Measurements from ENCODE around the gene PATJ.
"Not testable (repeated sequence)": the region's sequence is repeated elsewhere in the genome, so short reads cannot be mapped to it uniquely, and the experiment has no call there.

The PATJ gene

GRCh38 chr1:61887931-61888564, 145.8 kb downstream of the PATJ start:
- DNase-seq (ENCODE audit: low read depth, low spot score), result no peak

DNA sequence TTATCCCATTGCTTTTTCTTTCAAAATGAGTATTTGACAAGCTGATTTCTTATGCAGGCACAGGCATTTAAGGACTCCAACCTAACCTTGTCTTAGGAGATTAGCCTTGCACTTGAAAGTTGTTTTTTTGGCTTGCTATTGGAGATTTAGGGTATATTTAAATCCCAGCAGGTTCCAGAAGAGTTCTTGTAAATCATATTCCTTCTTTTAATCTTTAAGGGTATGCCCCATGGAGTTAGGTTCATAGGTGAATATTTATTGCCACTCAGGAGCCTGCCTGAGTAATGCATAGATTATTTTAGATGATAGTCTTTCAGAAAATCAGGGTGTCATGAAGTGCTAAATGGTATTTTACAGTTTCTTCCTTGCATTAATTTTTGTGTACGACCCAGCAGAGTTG, 146.5 kb downstream of the PATJ start:
- no peak for DNase-seq (ENCODE audit: low read depth, low spot score)

- DNase-seq (ENCODE audit: low read depth, low spot score), result not testable (repeated sequence)
Measured at GRCh38 chr1:61890435-61890834, 148.2 kb downstream of the PATJ start.

GRCh38 chr1:61892977-61893376, 150.7 kb downstream of the PATJ start:
- DNase-seq (ENCODE audit: low read depth, low spot score), result no peak

DNA sequence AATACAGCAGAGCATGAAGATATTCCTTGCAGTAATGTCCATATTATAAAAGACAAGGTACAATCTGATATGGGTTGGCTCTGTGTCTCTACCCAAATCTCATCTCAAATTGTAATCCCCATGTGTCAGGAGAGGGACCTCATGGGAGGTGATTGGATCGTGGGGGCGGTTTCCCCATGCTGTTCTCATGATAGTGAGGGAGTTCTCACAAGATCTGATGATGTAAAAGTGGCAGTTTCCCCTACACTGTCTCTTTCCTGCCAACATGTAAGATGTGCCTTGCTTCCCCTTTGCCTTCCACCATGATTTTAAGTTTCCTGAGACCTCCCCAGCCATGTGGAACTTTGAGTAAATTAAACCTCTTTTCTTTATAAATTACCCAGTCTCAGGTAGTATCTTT, 152.0 kb downstream of the PATJ start:
- DNase-seq (ENCODE audit: low read depth, low spot score), result not testable (repeated sequence)

- no peak for DNase-seq (ENCODE audit: low read depth, low spot score)
Measured at GRCh38 chr1:61895175-61895574, 152.9 kb downstream of the PATJ start.

GRCh38 chr1:61898658-61899057, 156.4 kb downstream of the PATJ start:
- DNase-seq (ENCODE audit: low read depth, low spot score), result no peak

DNA sequence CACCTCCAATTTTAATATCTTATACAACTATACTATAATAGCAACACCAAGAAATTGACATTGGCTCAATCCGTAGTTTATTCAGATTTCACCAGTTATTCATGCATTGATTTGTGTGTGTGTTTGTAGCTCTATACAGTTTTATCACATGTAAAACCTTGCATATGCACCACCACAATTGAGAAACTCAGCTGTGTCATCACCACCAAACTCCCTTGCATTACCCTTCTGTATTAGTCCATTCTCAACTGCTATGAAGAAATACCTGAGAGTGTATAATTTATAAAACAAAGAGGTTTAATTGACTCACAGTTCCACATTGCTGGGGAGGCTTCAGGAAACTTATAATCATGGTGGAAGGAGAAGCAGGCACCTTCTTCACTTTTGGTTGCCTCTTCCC, 162.1 kb downstream of the PATJ start:
- DNase-seq (ENCODE audit: low read depth, low spot score), result no peak

GRCh38 chr1:61907102-61907501, 164.8 kb downstream of the PATJ start:
- DNase-seq (ENCODE audit: low read depth, low spot score), result no peak

GRCh38 chr1:61910035-61910434, 167.8 kb downstream of the PATJ start:
- no peak for DNase-seq (ENCODE audit: low read depth, low spot score)

- DNase-seq (ENCODE audit: low read depth, low spot score), result no peak
Measured at GRCh38 chr1:61914823-61915482, 172.7 kb downstream of the PATJ start.

GRCh38 chr1:61921435-61921834, 179.2 kb downstream of the PATJ start:
- DNase-seq (ENCODE audit: low read depth, low spot score), result no peak

GRCh38 chr1:61922950-61923480, 180.7 kb downstream of the PATJ start:
- no peak for DNase-seq (ENCODE audit: low read depth, low spot score)

- DNase-seq (ENCODE audit: low read depth, low spot score), result no peak
Measured at GRCh38 chr1:61925591-61926298, 183.5 kb downstream of the PATJ start.

DNA sequence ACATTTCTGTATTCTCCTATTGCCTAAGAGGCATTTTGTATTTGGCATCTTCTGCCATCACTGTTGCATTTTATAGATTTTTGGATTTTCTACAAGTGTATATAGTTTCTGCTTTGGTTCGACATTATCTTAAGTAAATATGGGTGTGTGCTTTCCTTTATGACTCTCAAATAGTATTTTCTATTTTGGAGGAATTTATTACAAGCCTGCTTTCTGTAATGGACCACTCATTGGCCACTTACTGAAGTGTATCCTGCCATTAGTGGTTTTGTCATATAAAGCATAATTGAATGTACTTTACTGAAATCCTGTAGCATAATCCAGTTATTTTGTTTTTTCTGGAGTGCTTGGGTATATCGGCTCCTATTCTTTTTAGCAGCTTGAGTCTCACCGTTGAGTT, 184.3 kb downstream of the PATJ start:
- DNase-seq (ENCODE audit: low read depth, low spot score), result no peak

- DNase-seq (ENCODE audit: low read depth, low spot score), result no peak
Measured at GRCh38 chr1:61930116-61930645, 187.9 kb downstream of the PATJ start.

- no peak for DNase-seq (ENCODE audit: low read depth, low spot score)
Measured at GRCh38 chr1:61931587-61932279, 189.5 kb downstream of the PATJ start.

DNA sequence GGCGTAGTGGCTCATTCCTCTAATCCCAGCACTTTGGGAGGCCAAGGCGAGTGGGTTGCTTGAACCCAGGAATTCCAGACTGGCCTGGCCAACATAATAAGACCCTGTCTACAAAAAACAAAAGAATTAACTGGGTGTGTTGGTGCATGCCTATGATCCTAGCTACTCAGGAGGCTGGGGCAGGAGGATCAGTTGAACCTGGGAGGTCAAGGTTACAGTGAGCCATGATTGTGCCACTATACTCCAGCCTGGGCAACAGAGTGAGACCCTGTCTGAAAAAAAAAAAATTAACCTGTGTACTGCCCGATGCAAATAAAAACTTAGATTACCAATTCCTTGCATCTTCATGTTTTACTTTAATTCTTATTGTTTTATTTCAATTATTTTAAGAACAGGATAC, 193.2 kb downstream of the PATJ start:
- DNase-seq (ENCODE audit: low read depth, low spot score), result no peak

GRCh38 chr1:61936839-61937238, 194.6 kb downstream of the PATJ start:
- no peak for DNase-seq (ENCODE audit: low read depth, low spot score)

GRCh38 chr1:61941794-61942193, 199.5 kb downstream of the PATJ start:
- DNase-seq (ENCODE audit: low read depth, low spot score), result no peak

GRCh38 chr1:61942856-61943255, 200.6 kb downstream of the PATJ start:
- no peak for DNase-seq (ENCODE audit: low read depth, low spot score)

DNA sequence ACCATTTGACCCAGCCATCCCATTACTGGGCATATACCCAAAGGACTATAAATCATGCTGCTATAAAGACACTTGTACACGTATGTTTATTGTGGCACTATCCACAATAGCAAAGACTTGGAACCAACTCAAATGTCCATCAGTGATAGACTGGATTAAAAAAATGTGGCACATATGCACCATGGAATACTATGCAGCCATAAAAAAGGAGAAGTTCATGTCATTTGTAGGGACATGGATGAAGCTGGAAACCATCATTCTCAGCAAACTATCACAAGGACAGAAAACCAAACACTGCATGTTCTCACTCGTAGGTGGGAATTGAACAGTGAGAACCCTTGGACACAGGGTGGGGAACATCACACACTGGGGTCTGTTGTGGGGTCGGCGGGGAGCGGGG, 206.4 kb downstream of the PATJ start:
- not testable (repeated sequence) for DNase-seq (ENCODE audit: low read depth, low spot score)

Data from activated naive CD8-positive, alpha-beta T cell treated with anti-CD3 and anti-CD28 coated beads, Interleukin-2, amount 50 U/mL, for 16 hours (primary cell).